Non-pigmented ciliary epithelial cell (primary cell): ENCODE results near the gene NELFA.
"Not testable (repeated sequence)": the region's sequence is repeated elsewhere in the genome, so short reads cannot be mapped to it uniquely, and the experiment has no call there.

ENCODE experiments used
- DNase-seq: peaks from one replicate; pipeline ENCODE4 v3.0.0-alpha.2; 2010; ENCODE audit warnings: low read depth

NELFA gene

DNA sequence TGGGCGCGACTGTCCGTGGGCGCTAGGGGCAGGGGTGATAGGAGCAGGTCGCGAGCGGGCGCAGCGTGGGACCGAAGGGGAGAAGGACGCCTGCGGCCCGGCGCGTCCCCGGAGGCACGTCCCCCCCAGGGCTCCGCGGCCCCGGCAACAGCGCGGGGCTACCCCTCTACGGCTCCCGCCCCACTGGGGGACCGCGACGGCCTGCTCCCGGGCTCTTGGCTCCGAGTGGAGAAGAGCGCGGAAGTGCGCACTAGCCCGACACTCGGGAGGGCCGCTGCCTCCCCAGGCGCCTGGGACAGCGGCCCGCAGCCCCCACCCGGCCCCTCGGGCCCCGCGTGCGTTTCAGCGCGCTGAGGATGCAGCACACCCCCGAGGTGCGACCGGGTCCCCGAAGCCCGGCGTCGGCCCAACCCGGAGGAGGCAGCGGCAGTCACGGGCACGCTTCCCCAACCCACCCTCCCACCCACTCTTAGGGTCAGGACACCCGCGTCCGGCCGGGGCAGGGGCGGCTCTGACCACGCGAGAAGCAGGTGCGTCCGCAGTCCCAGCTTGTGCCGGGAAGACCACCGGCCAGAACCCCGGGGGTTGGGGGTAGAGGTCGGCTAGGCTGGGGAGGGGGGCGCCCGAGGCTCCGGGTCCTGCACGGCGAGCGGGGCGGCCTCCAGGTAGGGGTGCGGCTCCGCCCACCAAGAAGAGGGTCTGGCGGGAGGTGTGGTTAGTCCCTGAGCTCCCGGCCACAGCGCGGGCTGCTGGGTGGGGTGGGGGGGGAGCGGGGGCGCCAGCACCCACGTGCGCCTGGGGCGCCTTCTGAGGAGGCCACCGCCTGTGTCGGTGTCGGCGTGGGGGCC lies 31.8 kb upstream of the NELFA start:
- DNase-seq = no peak

DNA sequence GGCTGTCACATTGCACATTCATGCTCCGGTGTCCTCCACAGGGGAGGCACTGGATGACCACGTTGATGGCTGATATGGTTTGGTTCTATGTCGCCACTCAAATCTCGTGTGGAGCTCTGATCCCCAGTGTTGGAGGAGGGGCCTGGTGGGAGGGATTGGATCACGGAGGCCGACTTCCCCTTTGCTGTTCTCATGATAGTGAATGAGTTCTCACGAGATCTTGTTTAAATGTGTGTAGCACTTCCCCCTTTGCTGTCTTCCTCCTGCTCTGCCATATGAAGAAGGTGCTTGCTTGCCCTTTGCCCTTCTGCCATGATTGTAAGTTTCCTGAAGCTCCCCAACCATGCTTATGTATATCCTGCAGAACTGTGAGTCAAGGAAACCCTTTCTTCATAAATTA lies 28.1 kb upstream of the NELFA start:
- DNase-seq = no peak

DNA sequence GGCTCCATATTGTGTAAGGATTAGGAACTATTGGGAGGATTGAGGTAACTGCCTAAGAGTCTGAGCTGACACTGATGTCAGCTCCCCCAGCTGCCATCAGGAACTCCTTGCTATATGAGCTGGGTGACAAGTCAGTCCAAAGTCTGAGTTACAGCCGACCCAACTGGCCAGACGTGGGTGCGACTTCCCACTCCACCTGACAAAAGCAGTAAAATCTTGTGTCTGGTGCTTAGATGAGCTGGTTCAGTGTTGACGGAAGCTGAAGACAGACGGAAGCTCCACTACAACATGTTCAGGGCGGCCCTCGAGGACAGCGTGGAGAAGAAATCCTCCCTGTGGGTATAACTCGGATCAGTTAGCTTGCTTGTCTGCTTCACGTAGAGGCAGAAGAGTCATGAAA lies 27.6 kb upstream of the NELFA start:
- no peak for DNase-seq

DNA sequence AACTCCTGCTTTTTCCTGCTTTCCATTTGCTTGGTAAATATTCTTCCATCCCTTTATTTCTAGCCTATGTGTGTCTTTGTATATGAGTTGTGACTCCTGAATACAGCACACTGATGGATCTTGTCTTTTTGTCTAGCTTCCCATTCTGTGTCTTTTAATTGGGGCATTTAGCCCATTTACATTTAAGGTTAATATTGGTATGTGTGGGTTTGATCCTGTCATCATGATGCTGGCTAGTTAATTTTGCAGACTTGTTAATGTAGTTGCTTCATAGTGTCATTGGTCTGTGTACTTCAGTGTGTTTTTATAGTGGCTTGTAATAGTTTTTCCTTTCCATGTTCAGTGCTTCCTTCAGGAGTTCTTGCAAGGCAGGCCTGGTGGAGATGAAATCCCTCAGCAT lies 22.4 kb upstream of the NELFA start:
- DNase-seq = not testable (repeated sequence)

DNA sequence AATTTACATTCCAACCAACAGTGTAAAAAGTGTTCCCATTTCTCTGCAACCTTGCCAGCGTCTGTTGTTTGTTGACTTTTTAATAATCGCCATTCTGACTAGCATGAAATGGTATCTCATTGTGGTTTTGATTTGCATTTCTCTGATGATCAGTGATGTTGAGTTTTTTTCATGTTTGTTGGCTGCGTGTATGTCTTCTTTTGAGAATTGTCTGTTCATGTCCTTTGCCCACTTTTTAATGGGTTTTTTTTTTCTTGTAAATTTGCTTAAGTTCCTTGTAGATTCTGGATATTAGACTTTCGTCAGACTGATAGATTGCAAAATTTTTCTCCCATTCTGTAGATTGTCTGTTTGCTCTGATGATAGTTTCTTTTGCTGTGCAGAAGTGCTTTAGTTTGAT lies 18.3 kb upstream of the NELFA start:
- not testable (repeated sequence) for DNase-seq

DNA sequence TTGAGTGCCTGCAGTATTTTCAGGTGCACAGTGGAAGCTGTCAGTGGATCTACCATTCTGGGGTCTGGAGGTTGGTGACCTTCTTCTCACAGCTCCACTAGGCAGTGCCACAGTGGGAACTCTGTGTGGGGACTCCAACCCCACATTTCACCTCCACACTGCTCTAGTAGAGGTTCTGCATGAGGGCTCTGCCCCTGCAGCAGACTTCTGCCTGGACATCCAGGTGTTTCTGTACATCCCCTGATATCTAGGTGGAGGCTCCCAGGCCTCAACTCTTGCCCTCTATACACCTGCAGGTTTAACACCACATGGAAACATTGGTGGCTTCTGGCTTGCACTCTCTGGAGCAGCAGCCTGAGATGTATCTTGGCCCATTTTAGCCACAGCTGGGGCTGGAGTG lies 17.0 kb upstream of the NELFA start:
- DNase-seq = no peak

DNA sequence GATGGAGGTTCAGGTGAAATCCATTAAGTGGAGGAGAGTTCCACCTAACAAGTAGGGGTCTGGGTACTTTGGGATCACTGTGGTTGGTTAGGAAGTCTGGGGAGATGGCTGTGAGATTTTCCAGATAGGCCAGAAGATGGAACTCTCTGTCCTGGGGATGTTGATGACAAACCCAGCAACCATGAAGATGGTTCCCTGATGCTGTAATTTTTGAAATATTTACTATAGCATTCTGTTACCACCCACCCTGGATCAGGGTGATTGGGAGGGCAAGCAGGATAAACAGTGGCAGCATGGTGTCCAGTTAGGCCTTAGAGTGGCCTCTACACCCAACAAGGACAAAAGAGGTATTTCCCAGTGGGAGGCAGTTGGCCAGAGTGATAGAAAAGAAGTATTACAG lies 15.9 kb upstream of the NELFA start:
- no peak for DNase-seq

DNA sequence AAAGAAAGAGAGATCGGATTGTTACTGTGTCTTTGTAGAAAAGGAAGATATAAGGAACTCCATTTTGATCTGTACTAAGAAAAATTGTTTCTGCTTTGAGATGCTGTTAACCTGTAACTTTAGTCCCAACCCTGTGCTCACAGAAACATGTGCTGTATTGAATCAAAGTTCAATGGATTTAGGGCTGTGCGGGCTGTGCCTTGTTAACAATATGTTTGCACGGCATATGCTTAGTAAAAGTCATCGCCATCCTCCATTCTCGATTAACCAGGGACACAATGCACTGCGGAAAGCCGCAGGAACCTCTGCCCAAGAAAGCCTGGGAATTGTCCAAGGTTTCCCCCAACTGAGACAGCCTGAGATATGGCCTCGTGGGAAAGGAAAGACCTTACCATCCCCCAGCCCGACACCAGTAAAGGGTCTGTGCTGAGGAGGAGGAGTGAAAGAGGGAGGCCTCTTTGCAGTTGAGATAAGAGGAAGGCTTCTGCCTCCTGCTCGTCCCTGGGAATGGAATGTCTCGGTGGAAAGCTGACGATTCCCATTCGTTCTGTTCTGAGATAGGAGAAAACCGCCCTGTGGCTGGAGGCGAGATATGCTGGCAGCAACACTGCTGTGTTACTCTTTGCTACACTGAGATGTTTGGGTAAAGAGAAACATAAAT lies 12.7 kb upstream of the NELFA start:
- not testable (repeated sequence) for DNase-seq

DNA sequence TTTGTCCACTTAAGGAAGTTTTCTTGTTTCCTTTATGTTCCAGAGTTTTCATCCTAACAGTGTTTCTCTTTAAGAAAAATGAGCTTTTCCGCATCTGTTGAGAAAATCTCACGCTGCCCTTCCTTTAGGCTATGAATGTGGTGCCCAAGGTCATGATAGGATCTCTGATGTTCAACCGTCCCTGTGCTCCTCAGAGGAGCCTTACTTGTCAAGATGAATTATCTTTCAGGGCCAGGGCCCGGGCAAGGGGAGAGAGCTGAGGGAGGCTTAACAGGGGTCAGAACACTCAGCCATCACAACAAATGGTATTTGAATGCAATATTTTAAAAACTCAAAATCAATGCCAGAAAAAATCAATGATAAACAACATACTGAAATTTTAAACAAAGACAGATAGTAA lies 6.2 kb upstream of the NELFA start:
- DNase-seq = no peak

DNA sequence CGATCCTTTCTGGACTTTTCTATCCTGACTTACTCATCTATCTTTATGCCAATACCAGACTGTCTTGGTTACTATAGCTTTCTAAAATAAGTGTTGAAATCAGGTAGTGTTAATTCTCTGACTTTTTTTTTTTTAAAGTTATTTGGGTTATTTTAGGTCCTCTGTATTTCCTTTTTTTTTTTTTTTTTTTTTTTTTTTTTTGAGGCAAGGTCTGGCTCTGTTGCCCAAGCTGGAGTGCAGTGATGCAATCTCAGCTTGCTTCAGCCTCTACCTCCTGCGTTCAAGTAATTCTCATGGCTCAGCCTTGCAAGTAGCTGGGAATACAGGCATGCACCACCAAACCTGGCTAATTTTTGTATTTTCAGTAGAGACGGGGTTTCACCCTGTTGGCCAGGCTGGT lies 2.8 kb upstream of the NELFA start:
- DNase-seq = no peak

DNA sequence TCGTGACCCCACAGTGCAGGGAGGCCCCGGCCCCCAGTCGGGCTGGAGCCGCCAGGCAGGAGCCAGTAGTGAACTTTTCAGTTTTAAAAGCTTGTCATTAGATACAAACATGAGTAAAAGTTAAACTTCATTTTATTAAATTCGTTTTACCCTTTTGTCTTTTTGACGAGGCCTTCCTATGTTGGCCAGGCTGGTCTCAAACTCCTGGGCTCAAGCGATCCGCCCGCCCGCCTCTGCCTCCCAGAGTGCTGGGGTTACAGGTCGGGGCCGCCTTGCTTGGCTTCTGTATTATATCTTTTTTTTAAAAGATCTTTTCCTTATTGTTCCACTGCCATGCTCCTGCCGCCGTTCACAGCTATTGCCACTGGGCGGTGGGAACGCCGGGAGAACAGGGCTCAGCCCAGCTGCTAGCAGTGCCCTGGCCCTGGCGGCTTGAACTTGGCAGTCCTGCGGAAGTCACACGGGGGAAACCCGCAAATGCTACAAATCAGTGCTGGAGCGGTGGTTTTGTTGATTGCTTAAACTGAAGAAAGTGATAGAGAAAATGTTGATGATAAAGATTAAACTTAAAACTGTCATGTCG lies 968 bp upstream of the NELFA start:
- DNase-seq = no peak

DNA sequence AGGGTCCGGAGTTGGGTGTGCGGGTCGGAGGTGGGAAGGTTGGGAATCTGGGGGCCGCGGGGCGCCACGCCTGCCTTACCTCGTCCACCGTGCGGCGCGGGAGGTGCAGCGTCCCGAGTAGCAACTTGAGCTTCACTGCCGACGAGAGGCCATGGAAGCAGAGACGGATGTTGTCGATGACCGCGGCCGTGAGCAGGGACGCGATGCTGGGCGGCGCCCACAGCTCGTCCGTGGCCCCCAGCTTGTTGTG lies 178 bp downstream of the NELFA start:
- no peak for DNase-seq

DNA sequence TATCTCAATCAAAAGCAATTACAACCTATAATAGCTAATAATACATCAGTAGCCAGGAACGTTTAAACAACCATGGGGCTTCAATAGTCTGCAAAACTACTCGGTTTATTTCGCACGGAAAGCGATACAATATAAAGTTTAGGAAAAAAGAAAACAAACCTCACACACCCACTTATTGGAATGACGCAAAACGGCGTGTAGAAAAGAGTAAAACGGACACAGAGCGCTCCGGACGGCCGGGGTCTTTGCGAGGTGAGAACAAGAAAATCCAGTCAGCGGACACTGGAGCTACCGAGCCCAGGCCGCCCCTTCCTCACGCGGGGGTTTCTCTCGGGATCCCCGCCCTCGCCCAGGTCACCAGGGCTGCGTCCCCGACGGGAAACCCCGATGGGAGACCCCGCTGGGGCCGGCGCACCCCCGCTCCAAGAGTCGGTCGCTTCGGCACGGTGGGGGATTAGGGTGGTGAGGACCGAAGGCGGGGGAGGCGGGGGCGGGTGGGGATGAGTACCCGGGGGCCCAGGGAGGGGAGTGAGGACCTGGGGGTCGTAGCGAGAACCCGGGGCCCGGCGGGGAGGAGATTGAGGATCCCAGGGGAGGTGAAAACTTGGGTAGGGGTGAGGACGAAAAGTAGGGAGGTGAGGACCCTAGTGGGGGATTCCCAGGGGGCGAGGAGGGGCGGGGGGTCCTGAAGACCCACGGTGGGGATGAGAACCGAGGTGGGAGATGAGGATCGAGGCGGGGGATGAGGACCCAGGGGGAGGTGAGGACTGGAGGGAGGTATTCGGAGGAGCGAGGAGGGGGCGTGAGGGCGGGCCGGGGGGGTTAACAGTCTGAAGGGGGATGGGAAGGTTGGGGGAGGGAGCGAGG lies 737 bp downstream of the NELFA start:
- DNase-seq = no peak

DNA sequence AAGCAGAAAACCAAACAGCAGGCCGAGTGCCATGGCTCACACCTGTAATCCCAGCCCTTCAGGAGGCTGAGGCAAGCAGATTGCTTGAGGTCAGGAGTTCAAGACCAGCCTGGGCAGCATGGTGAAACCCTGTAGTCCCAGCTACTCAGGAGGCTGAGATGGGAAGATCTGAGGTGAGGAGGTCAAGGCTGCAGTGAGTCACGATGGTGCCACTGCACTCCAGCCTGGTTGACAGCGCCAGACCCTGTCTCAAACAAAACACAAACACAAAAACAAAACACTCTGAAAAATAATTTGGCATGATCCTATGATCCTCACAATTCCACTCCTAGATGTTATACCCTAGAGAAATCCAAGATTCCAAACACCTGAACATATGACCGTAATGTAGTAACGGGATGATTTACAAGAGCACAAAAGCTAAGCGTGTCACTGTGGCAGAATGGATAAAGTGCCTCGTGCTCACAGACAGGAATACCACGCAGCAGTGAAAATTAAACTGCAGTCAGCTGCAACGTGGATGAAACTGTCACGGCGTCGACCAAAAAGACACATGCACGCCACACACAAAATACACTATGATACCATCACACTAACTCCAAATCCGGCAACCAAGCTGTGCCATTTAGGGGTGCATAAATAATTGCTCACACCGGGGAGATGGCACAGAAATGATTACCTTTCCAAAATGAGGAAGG lies 1.7 kb downstream of the NELFA start:
- no peak for DNase-seq

DNA sequence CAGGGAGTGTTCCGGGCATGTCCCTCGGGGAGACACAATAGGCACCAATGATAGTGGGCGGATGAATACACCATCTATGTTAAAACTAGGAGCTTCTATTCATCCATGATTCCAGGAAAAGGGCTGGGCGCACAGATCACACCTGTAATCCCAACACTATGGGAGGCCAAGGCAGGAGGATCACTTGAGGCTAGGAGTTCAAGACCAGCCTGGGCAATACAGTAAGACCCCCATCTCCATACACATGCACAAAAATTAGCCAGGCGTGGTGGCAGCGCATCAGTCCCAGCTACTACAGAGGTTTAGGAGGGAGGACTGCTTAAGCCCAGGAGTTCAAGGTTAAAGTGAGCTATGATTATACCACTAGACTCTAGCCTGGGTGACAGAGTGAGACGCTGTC lies 2.4 kb downstream of the NELFA start:
- DNase-seq = no peak

DNA sequence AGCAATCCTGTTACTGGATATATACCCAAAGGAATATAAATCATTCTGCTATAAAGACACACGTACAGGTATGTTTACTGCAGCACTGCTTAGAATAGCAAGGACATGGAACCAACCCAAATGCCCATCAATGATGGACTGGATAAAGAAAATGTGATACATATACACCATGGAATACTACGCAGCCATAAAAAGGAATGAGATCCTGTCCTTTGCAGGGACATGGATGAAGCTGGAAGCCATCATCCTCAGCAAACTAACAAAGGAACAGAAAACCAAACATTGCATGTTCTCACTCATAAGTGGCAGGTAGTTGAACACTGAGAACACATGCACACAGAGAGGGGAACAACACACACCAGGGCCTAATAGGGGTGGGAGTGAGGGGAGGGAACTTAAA lies 5.4 kb downstream of the NELFA start:
- not testable (repeated sequence) for DNase-seq

DNA sequence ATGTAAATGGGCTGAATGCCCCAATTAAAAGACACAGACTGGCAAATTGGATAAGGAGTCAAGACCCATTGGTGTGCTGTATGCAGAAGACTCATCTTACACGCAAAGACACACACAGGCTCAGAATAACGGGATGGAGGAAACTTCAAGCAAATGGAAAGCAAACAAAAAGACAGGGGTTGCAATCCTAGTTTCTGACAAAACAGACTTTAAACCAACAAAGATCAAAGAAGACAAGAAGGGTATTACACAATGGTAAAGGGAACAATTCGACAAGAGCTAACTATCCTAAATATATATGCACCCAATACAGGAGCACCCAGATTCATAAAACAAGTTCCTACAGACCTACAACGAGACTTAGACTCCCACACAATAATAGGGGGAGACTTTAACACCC lies 9.5 kb downstream of the NELFA start:
- not testable (repeated sequence) for DNase-seq

DNA sequence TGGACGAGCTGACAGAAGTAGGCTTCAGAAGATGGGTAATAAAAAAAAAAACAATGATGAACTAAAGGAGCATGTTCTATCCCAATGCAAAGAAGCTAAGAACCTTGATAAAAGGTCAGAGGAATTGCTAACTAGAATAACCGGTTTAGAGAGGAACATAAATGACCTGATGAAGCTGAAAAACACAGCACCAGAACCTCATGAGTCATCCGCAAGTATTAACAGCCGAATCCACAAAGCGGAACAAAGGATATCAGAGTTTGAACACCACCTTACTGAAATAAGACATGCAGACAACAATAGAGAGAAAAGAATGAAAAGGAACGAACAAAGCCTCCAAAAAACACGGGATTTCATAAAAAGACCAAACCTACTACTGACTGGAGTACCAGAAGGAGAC lies 10.5 kb downstream of the NELFA start:
- DNase-seq = no peak

DNA sequence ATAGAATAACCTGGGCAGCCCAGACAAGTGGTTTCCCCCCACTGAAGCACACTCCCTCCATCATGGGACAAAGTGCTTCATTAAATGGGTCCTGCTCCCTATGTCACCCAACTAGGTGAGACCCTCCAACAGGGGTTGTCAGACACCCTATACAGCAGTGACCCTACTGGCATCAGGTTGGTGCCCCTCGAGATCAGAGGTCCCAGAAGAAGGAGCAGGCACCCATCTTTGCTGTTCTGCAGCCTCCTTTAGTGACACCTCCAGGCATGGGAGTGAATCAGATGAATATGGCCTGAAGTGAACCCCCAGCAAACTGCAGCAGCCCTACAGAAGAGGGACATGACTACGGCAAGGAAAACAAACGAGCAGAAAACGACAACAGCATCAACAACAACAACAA lies 11.1 kb downstream of the NELFA start:
- no peak for DNase-seq

DNA sequence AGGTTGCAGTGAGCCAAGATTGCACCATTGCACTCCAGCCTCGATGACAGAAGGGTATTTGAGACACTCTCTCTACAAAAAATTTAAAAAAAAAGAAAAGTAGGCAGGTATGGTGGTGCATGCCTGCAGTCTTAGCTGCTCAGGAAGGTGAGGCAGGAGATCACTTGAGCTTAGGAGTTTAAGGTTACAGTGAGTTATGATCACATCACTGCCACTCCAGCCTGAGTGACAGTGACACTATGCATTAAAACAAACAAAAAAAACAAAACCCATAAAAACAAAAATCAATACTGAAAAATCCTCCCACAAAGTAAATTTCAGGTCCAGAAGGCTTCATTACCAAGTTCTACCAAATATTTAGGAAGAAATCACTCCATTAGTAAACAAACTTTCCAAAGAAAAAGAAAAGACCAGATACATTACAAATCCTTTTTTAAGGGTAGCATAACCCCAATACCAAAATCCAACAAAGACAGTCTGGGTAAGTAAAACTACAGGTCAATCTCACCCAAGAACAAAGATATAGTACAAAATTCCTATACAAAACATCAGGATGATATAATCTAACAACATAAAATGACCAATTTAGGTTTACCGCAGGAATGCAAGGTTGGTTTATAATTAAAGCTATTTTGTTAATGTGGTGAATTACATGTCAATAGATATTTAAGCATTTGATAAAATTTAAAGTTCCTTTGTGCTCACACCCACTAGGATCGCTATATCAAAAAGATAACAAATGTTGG lies 11.7 kb downstream of the NELFA start:
- DNase-seq = no peak

DNA sequence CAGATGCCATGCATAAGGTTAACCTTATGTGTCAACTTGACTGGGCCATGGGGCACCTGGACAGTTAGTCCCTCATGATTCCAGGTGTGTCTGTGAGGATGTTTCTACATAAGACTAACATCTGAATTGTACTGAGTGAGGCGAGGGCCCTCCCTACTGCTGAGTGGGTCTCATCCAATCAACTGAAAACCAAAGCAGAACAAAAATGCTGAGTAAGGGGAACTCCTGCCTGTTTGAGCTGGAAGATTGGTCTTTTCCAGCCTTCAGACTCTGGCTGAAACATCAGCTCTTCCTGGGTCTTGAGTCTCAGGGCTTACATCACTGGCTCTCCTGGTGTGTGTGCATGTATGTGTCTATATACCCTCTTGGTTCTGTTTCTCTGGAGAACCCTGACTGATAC lies 13.8 kb downstream of the NELFA start:
- no peak for DNase-seq
